IMR-90 (cell line): ENCODE data around the gene CDH7. TPM values are rescaled to one million over a fixed set of nuclear protein-coding genes. Genes with fewer than 3 reads are reported as not detected.

Experiments used
- ATAC-seq: fragments of 200-7000 bp; cut with Tn5 transposase; 2 replicates; pipeline ENCODE4 v1.9.1; 2020; ENCODE audit warnings: low read depth, mild to moderate bottlenecking, moderate library complexity
- BruUV-seq: library from RNA; stranded (reverse); fragments of 400-500 nt; replicated peaks from 2 replicates; lab custom pipeline; 2021; lab: Mats Ljungman, UMichigan
- CTCF ChIA-PET: fragments of 300-600 bp; formaldehyde crosslinking; extraction: SDS; loops from one replicate; lab custom pipeline; 2021; ENCODE audit warnings: antibody characterized with exemption; lab: Yijun Ruan, JAX
- POLR2A ChIA-PET: fragments of 300-600 bp; sonication (Branson Sonifier 250); formaldehyde crosslinking; loops from one replicate; lab custom pipeline; 2022; ENCODE audit warnings: antibody characterized with exemption; ENCODE audit not compliant: unreplicated experiment; lab: Charles Lee
- DNase-seq: peaks from one replicate; pipeline ENCODE4 v3.0.0; 2013
- H2AFZ ChIP-seq: replicated peaks from 2 replicates; pipeline ENCODE3; 2013; ENCODE audit warnings: low read length, mild to moderate bottlenecking; ENCODE audit not compliant: poor library complexity
- H2AK5ac ChIP-seq: 2 replicates; pipeline ENCODE4 v1.6.1; 2013; ENCODE audit warnings: low read depth, low read length, inconsistent platforms
- H2AK9ac ChIP-seq: replicated peaks from 2 replicates; pipeline ENCODE3; 2013; ENCODE audit warnings: mild to moderate bottlenecking, low read depth, low read length, moderate library complexity; ENCODE audit not compliant: poor library complexity
- H2BK120ac ChIP-seq: 2 replicates; pipeline ENCODE4 v1.6.1; 2013; ENCODE audit warnings: low read depth, low read length, inconsistent platforms
- H2BK15ac ChIP-seq: 3 replicates; pipeline ENCODE4 v1.6.1; 2013; ENCODE audit warnings: low read depth, low read length, inconsistent platforms
- H2BK20ac ChIP-seq: 2 replicates; pipeline ENCODE4 v1.6.1; 2013; ENCODE audit warnings: low read depth, mild to moderate bottlenecking, inconsistent platforms, low read length, moderate library complexity
- H2BK5ac ChIP-seq: 2 replicates; pipeline ENCODE4 v1.6.1; 2013; ENCODE audit warnings: mild to moderate bottlenecking, low read depth, low read length, inconsistent platforms; ENCODE audit not compliant: poor library complexity, severe bottlenecking
- H3K14ac ChIP-seq: replicated peaks from 2 replicates; pipeline ENCODE4 v1.6.1; 2013; ENCODE audit warnings: low read depth, low read length, inconsistent platforms
- H3K18ac ChIP-seq: 2 replicates; pipeline ENCODE4 v1.6.1; 2013; ENCODE audit warnings: low read depth, low read length, control low read depth
- H3K23ac ChIP-seq: 2 replicates; pipeline ENCODE4 v1.6.1; 2013; ENCODE audit warnings: low read depth, low read length, inconsistent platforms
- H3K27ac ChIP-seq: 2 replicates; pipeline ENCODE4 v1.5.1; 2013; ENCODE audit warnings: mild to moderate bottlenecking, control low read depth, low read length; ENCODE audit not compliant: insufficient read depth
- H3K27me3 ChIP-seq: 2 replicates; pipeline ENCODE4 v1.6.1; 2013; ENCODE audit warnings: low read length; ENCODE audit not compliant: control insufficient read depth, insufficient read depth
- H3K36me3 ChIP-seq: 2 replicates; pipeline ENCODE4 v1.6.1; 2013; ENCODE audit warnings: low read length, mixed read lengths; ENCODE audit not compliant: control insufficient read depth, insufficient read depth
- H3K4ac ChIP-seq: 2 replicates; pipeline ENCODE4 v1.6.1; 2013; ENCODE audit warnings: low read depth, low read length, inconsistent platforms
- H3K4me1 ChIP-seq: 2 replicates; pipeline ENCODE4 v1.6.1; 2013; ENCODE audit warnings: low read length, mixed read lengths; ENCODE audit not compliant: control insufficient read depth, insufficient read depth
- H3K4me2 ChIP-seq: 2 replicates; pipeline ENCODE4 v1.6.1; 2013; ENCODE audit warnings: low read depth, mild to moderate bottlenecking, control low read depth, low read length, moderate library complexity
- H3K4me3 ChIP-seq: 2 replicates; pipeline ENCODE4 v1.5.1; 2013; ENCODE audit warnings: low read depth, mild to moderate bottlenecking, control low read depth, low read length, moderate library complexity; ENCODE audit not compliant: insufficient read depth
- H3K56ac ChIP-seq: 2 replicates; pipeline ENCODE4 v1.6.1; 2013; ENCODE audit warnings: low read length, inconsistent platforms; ENCODE audit not compliant: insufficient read depth; ENCODE audit errors: extremely low read depth
- H3K79me1 ChIP-seq, 2 experiments: 2 replicates each; pipeline ENCODE4 v1.6.1; 2013; ENCODE audit warnings: low read length in 2 of 2, inconsistent platforms in 1 of 2, low read depth in 1 of 2
- H3K9ac ChIP-seq: 2 replicates; pipeline ENCODE4 v1.6.1; 2013; ENCODE audit warnings: low read depth, low read length, control low read depth
- H3K9me1 ChIP-seq: 2 replicates; pipeline ENCODE4 v1.6.1; 2013; ENCODE audit warnings: low read length, inconsistent platforms; ENCODE audit not compliant: insufficient read depth
- H3K9me3 ChIP-seq: 2 replicates; pipeline ENCODE4 v1.6.1; 2013; ENCODE audit warnings: low read length; ENCODE audit not compliant: control insufficient read depth, insufficient read depth
- H4K20me1 ChIP-seq: 2 replicates; pipeline ENCODE4 v1.6.1; 2013; ENCODE audit warnings: low read length, inconsistent platforms; ENCODE audit not compliant: insufficient read depth
- H4K5ac ChIP-seq: 2 replicates; pipeline ENCODE4 v1.6.1; 2013; ENCODE audit warnings: mild to moderate bottlenecking, low read depth, low read length, control low read depth
- H4K8ac ChIP-seq, 2 experiments: 2 replicates each; pipeline ENCODE4 v1.6.1; 2013; ENCODE audit warnings: low read depth in 2 of 2, low read length in 2 of 2, control low read depth in 1 of 2, inconsistent platforms in 1 of 2
- H4K91ac ChIP-seq: 2 replicates; pipeline ENCODE4 v1.6.1; 2013; ENCODE audit warnings: low read depth, low read length, inconsistent platforms; ENCODE audit not compliant: insufficient read depth
- BHLHE40 ChIP-seq: fragments of 150-350 bp; IDR thresholded peaks from 2 replicates; pipeline ENCODE4 v1.6.1; 2016; ENCODE audit warnings: mild to moderate bottlenecking, low read depth, low read length
- CEBPB ChIP-seq: IDR thresholded peaks from 2 replicates; pipeline ENCODE4 v1.6.1; 2012; ENCODE audit warnings: low read depth, low read length, improper control_type of control experiment
- FOS ChIP-seq: fragments of 150-350 bp; IDR thresholded peaks from 2 replicates; pipeline ENCODE4 v1.6.1; 2016; ENCODE audit warnings: low read depth, low read length
- MAZ ChIP-seq: IDR thresholded peaks from 2 replicates; pipeline ENCODE4 v1.6.1; 2012; ENCODE audit warnings: low read depth, mild to moderate bottlenecking, low read length, improper control_type of control experiment, moderate library complexity, borderline replicate concordance
- MXI1 ChIP-seq: IDR thresholded peaks from 2 replicates; pipeline ENCODE4 v1.6.1; 2012; ENCODE audit warnings: low read depth, mild to moderate bottlenecking, low read length, moderate library complexity, borderline replicate concordance
- NFE2L2 ChIP-seq: fragments of 150-350 bp; IDR thresholded peaks from 2 replicates; pipeline ENCODE4 v1.6.1; 2016; ENCODE audit warnings: low read depth, mild to moderate bottlenecking, low read length
- RAD21 ChIP-seq: IDR thresholded peaks from 2 replicates; pipeline ENCODE4 v1.6.1; 2012; ENCODE audit warnings: low read length, improper control_type of control experiment
- RFX5 ChIP-seq: IDR thresholded peaks from 2 replicates; pipeline ENCODE4 v1.8.0; 2012; ENCODE audit warnings: low read depth, mild to moderate bottlenecking, low read length, moderate library complexity
- WGBS, 2 experiments: methylation state at CpG; one replicate each; pipeline versions ENCODE4 v1.1.5 to v1.1.7; 2013; ENCODE audit warnings: missing lambda C conversion rate in 2 of 2; ENCODE audit not compliant: insufficient read length in 1 of 2; ENCODE audit errors: extremely low coverage in 2 of 2; 5-methylcytosine and 5-hydroxymethylcytosine counted together
- dilution Hi-C: fragments of 300-500 bp; cut with HindIII; formaldehyde crosslinking; loops from one replicate; pipeline ENCODE4 v1.14.3; 2018; ENCODE audit warnings: low sequenced_read_pairs; ENCODE audit not compliant: unreplicated experiment
- in situ Hi-C: fragments of 300-500 bp; cut with MboI; formaldehyde crosslinking; loops from 3 replicates; pipeline ENCODE4 v1.14.3; 2019; ENCODE audit warnings: low sequenced_read_pairs, inconsistent platforms, mixed read lengths
- intact Hi-C: fragments of 100-400 bp; cut with micrococcal nuclease; formaldehyde crosslinking; loops from 2 replicates; pipeline ENCODE4 v1.10.0; 2022
- polyA plus RNA-seq, 3 experiments: library from polyadenylated mRNA; depleted of rRNA; stranded (reverse); fragments of >200 nt; gene quantifications; 2 replicates each; pipeline ENCODE4 v1.2.3, GENCODE V29; 2012; ENCODE audit warnings: low replicate concordance in 1 of 3
- total RNA-seq: library from RNA; depleted of rRNA; stranded (reverse); fragments of >200 nt; gene quantifications from 2 replicates; pipeline ENCODE4 v1.2.3, GENCODE V29; 2012
- TF ChIP-seq, protein P1 (sequence below): fragments of 150-350 bp; IDR thresholded peaks from 2 replicates; pipeline ENCODE4 v1.6.1; 2016; ENCODE audit warnings: low read depth, mild to moderate bottlenecking, low read length, moderate library complexity, borderline replicate concordance
- TF ChIP-seq, protein P2 (sequence below): conservative IDR thresholded peaks from 2 replicates; pipeline ENCODE4 v1.5.1; 2012; ENCODE audit warnings: mild to moderate bottlenecking, low read depth, low read length, improper control_type of control experiment

CDH7 gene
- total and polyA plus RNA-seq, 2 of the 4 experiments (the other 2 are of a cell fraction): not detected

DNA sequence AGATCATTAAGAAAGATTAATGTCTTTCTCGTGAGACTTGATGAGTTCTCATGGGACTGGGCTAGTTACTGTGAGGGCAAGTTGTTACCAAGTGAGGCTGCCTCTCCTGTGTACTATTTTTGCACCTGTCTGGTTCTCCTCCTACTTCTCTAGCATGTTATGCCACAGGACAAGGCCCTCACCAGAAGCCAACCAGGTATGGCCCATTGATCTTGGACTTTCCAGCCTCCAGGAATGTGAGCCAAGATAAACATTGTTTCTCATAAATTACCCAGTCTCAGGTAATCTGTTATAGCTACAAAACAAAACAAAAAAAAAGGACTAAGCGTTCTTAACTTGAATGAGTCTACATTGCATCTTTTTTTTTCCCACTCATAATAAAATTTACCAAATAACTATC, 184.1 kb downstream of the CDH7 start:
- Histone ChIP-seq H4K20me1 (no peaks in the 10 kb centered on the region), H3K56ac (no peak overlapping the region), H3K4me2 (no peak overlapping the region), H3K9me3 (peaks cover 13% of the 10 kb centered on the region), H3K27me3 (no peaks in the 10 kb centered on the region), H3K23ac (no peak overlapping the region), H3K14ac (no peak overlapping the region), H2AK5ac (no peak overlapping the region), H4K8ac (no peak overlapping the region), H3K9me1 (no peaks in the 10 kb centered on the region), H3K79me1 (no peaks in the 10 kb centered on the region), H3K18ac (no peak overlapping the region), H2BK5ac (no peak overlapping the region), H3K4me3 (no peak overlapping the region), H3K9ac (no peak overlapping the region), H2BK120ac (no peak overlapping the region), H4K91ac (no peak overlapping the region), H2BK15ac (no peak overlapping the region), H3K36me3 (no peaks in the 10 kb centered on the region), H3K4me1 (no peaks in the 10 kb centered on the region), H4K5ac (no peak overlapping the region), H3K4ac (no peak overlapping the region), H2AFZ (no peak overlapping the region), H2BK20ac (no peak overlapping the region), H3K27ac (no peak overlapping the region), H2AK9ac (no peak overlapping the region)
- no CpG with 5 or more reads among the region's 2 CpGs for WGBS, 2 experiments
- ATAC-seq (no peak), DNase-seq (no peak)
- POLR2A ChIA-PET: no interaction called here
- dilution Hi-C loops (no loop called here), in situ Hi-C loops (no loop called here), intact Hi-C loops (no loop called here)
- TF ChIP-seq, protein P1, sequence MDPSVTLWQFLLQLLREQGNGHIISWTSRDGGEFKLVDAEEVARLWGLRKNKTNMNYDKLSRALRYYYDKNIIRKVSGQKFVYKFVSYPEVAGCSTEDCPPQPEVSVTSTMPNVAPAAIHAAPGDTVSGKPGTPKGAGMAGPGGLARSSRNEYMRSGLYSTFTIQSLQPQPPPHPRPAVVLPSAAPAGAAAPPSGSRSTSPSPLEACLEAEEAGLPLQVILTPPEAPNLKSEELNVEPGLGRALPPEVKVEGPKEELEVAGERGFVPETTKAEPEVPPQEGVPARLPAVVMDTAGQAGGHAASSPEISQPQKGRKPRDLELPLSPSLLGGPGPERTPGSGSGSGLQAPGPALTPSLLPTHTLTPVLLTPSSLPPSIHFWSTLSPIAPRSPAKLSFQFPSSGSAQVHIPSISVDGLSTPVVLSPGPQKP: no peak
- no peak for TF ChIP-seq MAZ
- no peak for TF ChIP-seq FOS
- TF ChIP-seq RAD21: no peak
- no peak for TF ChIP-seq RFX5
- no peak for TF ChIP-seq NFE2L2
- no peak for TF ChIP-seq CEBPB
- no peak for TF ChIP-seq BHLHE40
- no peak for TF ChIP-seq MXI1
- TF ChIP-seq, protein P2, sequence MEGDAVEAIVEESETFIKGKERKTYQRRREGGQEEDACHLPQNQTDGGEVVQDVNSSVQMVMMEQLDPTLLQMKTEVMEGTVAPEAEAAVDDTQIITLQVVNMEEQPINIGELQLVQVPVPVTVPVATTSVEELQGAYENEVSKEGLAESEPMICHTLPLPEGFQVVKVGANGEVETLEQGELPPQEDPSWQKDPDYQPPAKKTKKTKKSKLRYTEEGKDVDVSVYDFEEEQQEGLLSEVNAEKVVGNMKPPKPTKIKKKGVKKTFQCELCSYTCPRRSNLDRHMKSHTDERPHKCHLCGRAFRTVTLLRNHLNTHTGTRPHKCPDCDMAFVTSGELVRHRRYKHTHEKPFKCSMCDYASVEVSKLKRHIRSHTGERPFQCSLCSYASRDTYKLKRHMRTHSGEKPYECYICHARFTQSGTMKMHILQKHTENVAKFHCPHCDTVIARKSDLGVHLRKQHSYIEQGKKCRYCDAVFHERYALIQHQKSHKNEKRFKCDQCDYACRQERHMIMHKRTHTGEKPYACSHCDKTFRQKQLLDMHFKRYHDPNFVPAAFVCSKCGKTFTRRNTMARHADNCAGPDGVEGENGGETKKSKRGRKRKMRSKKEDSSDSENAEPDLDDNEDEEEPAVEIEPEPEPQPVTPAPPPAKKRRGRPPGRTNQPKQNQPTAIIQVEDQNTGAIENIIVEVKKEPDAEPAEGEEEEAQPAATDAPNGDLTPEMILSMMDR: no peak
- CTCF ChIA-PET: no interaction called here
- no TSS peak for BruUV-seq
